ENCODE data around the gene YTHDC2. TPM values are rescaled to one million over a fixed set of nuclear protein-coding genes. Genes with fewer than 3 reads are reported as not detected.
"Not testable (repeated sequence)": the region's sequence is repeated elsewhere in the genome, so short reads cannot be mapped to it uniquely, and the experiment has no call there.

YTHDC2 gene
- total RNA-seq, 1 experiment from 2014 or later: 16.5 TPM

- DNase-seq (ENCODE audit: extremely low read depth, low read depth): no peak
These were observed 86.9 kb downstream of the YTHDC2 start for GRCh38 chr5:113600255-113600905.

GRCh38 chr5:113601423-113601822 lies 87.9 kb downstream of the YTHDC2 start:
- DNase-seq (ENCODE audit: extremely low read depth, low read depth): no peak

- not testable (repeated sequence) for DNase-seq (ENCODE audit: extremely low read depth, low read depth)
These were observed 89.8 kb downstream of the YTHDC2 start for GRCh38 chr5:113603246-113603645.

- peak; percentile 38 for DNase-seq (ENCODE audit: extremely low read depth, low read depth)
These were observed 93.0 kb downstream of the YTHDC2 start for GRCh38 chr5:113606298-113607134.

GRCh38 chr5:113607361-113607760 lies 93.9 kb downstream of the YTHDC2 start:
- DNase-seq (ENCODE audit: extremely low read depth, low read depth): no peak

GRCh38 chr5:113608113-113608596 lies 94.7 kb downstream of the YTHDC2 start:
- DNase-seq (ENCODE audit: extremely low read depth, low read depth): no peak

GRCh38 chr5:113612060-113612496 lies 98.6 kb downstream of the YTHDC2 start:
- DNase-seq (ENCODE audit: extremely low read depth, low read depth): peak; percentile 39

GRCh38 chr5:113614191-113614590 lies 100.7 kb downstream of the YTHDC2 start:
- no peak for DNase-seq (ENCODE audit: extremely low read depth, low read depth)

GRCh38 chr5:113615708-113616107 lies 102.2 kb downstream of the YTHDC2 start:
- no peak for DNase-seq (ENCODE audit: extremely low read depth, low read depth)

GRCh38 chr5:113617191-113617796 lies 103.8 kb downstream of the YTHDC2 start:
- no peak for DNase-seq (ENCODE audit: extremely low read depth, low read depth)

GRCh38 chr5:113632996-113633395 lies 119.5 kb downstream of the YTHDC2 start:
- no peak for DNase-seq (ENCODE audit: extremely low read depth, low read depth)

GRCh38 chr5:113634957-113635356 lies 121.5 kb downstream of the YTHDC2 start:
- no peak for DNase-seq (ENCODE audit: extremely low read depth, low read depth)

- DNase-seq (ENCODE audit: extremely low read depth, low read depth): no peak
These were observed 128.2 kb downstream of the YTHDC2 start for GRCh38 chr5:113641715-113642114.

Small RNA genes lying within 50 kb of the gene (small RNA-seq; reads per million reads assigned to genes)
- gene RNU4ATAC13P: 0 reads per million in 2 experiments

Other genes with a start within 250 kb of the YTHDC2 start
- not detected in 2 replicates for gene TSSK1B, start 78.7 kb upstream of the YTHDC2 start, total RNA-seq (2014; rRNA removed; shearing (Covaris generic))
- 17.7 and 19.5 TPM in 2 replicates for gene MCC, start 25.2 kb upstream of the YTHDC2 start, total RNA-seq (2014; rRNA removed; shearing (Covaris generic))

Measured in NCI-H460 (cell line).